Measurements from ENCODE around the gene RCAN1. TPM values are rescaled to one million over a fixed set of nuclear protein-coding genes. Genes with fewer than 3 reads are reported as not detected.

RCAN1 gene
- total RNA-seq: 57.5 TPM
- long read RNA-seq, transcript RCAN1-212 (3 exons, 935 nt): minor isoform, 5 of 79 reads
- long read RNA-seq, transcript RCAN1-202 (4 exons, 2,408 nt): major isoform, 45 of 79 reads
- long read RNA-seq, partial matches to known transcripts: 17 of 79 reads
- long read RNA-seq, other reads (novel, unspliced or antisense): 2 of 79 reads

GRCh38 chr21:34614628-34615486 lies at the start of gene RCAN1:
Gene RCAN1, minus strand, starts transcription at chr21:34615113. Its CDS starts 102 bp downstream, at chr21:34615011.
- peak; percentile 96 for DNase-seq (ENCODE audit: low spot score)

DNA sequence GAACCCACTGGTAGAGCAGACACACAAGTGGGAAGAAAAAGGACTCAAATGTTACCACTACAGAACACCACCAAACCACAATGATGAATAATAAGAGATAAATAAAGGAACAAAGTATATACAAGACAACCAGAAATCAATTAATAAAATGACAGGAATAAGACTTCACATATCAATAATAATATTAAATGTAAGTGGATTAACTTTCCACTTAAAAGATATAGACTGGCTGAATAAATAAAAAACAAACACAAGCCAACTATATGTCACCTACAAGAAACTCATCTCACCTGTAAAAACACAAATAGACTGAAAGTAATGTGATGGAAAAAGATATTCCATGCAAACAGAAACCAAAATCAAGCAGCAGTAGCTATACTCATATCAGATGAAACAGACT lies 46.9 kb upstream of the RCAN1 start:
- DNase-seq (ENCODE audit: low spot score): no peak

DNA sequence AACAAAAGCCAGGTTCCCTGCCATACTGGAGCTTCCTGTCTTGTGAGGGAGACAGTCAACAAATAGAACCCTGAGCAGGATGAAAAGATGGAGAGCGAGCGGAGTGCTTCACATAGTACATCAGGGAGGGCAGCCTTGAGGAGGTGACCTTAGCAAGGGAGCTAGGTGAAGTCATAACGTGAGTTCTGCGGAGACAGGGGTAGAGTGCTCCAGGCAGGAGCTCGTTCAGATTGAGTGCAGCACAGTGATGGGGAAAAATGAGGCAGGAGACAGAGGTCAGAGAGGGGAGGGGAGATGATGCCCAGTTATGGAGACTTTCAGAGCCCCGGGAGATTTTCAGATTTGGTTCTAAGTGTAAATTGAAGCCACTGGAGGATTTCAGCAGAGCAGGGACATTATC lies 38.6 kb upstream of the RCAN1 start:
- no peak for DNase-seq (ENCODE audit: low spot score)

- no peak for DNase-seq (ENCODE audit: low spot score)
Measured at GRCh38 chr21:34651642-34652041, 36.7 kb upstream of the RCAN1 start.

- no peak for DNase-seq (ENCODE audit: low spot score)
Measured at GRCh38 chr21:34650861-34651431, 36.0 kb upstream of the RCAN1 start.

- no peak for DNase-seq (ENCODE audit: low spot score)
Measured at GRCh38 chr21:34649400-34649799, 34.5 kb upstream of the RCAN1 start.

GRCh38 chr21:34648739-34649297 lies 33.9 kb upstream of the RCAN1 start:
- DNase-seq (ENCODE audit: low spot score): no peak

GRCh38 chr21:34647555-34647954 lies 32.6 kb upstream of the RCAN1 start:
- DNase-seq (ENCODE audit: low spot score): no peak

DNA sequence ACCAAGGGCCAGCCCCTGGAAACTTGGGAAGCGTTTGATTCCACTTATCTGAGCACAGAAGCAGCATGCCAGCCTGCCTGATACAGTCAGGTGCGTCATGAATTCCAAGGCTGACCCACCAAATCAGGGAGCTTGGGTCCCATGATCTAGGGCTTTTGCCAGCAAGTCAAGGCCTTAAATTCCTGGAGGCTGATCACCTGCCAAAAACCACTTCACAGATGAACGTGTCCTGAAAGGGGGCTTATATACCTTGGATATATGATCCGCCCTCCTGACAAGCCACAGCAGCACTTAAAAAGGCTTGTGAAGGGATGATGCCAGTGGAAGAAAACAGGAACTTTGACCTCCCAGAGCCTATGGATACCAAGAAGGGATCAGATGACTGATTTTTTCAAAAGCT lies 29.9 kb upstream of the RCAN1 start:
- DNase-seq (ENCODE audit: low spot score): no peak

GRCh38 chr21:34642211-34643075 lies 27.5 kb upstream of the RCAN1 start:
- no peak for DNase-seq (ENCODE audit: low spot score)

DNA sequence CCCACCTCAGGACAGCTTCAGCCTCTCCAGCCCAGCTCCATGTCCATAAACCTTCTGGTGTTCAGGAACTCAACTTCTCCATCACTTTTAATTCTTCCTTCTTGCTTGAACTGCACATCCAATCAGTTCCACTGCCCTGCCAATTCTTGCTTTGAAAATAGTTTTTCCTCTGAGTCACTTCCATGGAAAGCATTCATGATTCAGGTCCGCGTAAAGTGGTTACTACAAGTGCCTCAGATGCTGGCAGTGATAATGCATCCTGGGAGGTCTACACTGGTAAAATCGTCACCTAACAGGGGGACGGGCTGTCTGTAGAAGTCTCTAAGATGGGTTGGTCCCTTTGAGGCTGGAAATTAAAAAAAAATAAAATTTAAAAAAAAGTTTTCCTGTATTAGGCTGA lies 25.9 kb upstream of the RCAN1 start:
- no peak for DNase-seq (ENCODE audit: low spot score)

- DNase-seq (ENCODE audit: low spot score): no peak
Measured at GRCh38 chr21:34639882-34640788, 25.2 kb upstream of the RCAN1 start.

DNA sequence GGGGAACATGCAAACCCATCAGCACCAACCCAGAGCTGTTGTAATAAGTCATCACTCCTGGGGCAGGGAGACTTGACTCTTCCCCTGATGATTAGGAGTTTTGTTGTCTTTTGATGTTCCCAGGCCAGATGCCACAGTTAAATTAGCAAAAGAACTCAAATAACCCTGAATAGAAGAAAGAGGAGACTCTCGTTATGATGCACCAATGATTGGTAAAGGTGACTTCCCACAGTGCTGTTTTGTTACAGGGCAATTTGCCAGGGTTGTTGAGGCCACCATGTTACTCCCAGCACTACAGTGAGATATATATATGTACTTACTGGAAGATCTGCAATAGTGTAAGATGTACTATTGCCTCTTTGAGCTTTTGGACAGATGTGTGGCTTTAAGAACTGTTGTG lies 24.3 kb upstream of the RCAN1 start:
- no peak for DNase-seq (ENCODE audit: low spot score)

DNA sequence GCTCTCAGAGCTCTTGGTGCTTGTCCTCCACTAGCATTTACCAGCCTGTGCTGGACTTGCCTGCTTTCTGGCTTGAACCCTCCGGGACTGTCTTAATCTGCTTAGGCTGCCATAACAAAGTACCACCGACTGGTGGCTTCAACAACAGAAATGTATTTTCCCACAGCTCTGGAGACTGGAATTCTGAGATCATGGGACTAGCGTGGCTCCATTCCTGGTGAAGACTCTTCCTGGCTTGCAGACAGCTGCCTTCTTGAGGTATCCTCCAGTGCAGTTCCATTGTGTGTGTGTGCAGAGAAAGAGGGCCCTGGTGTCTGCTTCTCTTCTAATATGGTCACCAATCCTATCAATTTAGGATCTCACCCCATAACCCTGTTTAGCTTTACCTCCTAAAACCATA lies 22.0 kb upstream of the RCAN1 start:
- DNase-seq (ENCODE audit: low spot score): no peak

- no peak for DNase-seq (ENCODE audit: low spot score)
Measured at GRCh38 chr21:34635307-34635706, 20.4 kb upstream of the RCAN1 start.

- no peak for DNase-seq (ENCODE audit: low spot score)
Measured at GRCh38 chr21:34632498-34632897, 17.6 kb upstream of the RCAN1 start.

DNA sequence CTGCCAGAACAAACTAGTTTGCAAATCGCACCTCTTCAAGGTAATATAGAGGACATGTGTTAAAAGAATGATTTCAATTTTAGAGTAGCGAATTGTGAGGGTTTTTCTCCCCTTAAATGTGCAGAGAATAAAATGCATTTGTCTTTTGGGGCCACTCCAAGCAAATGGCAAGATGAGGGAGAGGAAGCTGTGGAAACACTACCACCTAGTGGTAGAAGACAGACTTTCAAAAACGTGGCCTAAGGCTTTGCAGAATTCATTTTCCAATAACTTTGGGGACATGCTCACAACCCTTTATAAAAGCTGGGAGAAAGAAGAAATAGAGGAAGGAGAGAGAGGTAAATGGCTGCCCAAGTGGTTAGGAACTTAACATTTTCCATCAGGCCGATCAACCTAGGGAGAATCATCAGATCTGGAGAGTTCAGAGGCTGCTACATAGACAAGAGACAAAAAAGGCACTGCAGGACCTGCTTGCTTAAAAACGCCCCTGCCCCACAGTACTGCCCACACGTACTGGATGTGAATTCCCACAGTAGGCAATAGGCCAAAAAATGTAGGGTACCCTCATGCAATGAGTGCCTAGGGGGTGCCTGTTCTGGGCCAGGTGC lies 15.7 kb upstream of the RCAN1 start:
- no peak for DNase-seq (ENCODE audit: low spot score)

- DNase-seq (ENCODE audit: low spot score): no peak
Measured at GRCh38 chr21:34626131-34626530, 11.2 kb upstream of the RCAN1 start.

DNA sequence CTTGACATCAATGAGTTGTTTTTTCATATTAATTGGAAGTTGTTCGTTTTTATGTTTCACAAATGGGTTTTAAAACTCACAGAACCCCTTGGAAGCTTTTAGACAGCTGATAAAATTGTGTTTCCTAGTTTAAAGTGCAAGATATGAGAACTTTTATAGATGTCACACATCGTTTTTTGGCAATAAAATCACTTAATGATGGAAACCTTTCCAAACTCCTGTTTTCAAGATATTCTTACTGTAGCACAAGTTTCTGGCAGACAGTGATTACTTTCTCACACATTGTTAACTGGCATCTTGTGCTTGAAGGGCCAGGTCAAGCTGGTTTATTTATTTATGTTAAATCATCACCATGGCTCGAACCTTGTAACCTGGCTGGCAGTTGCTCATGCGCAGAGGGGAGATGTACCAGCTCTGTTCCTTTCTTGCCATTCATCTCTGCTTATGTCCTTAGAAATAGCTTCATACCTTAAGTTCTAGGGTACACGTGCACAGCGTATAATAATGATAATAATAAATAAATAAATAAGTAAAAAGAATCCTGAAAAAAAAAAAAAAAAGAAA lies 10.2 kb upstream of the RCAN1 start:
- no peak for DNase-seq (ENCODE audit: low spot score)

All from mesenteric fat pad (tissue), 1 donor.